ENCODE measurements around the gene RGPD8. TPM values are rescaled to one million over a fixed set of nuclear protein-coding genes. Genes with fewer than 3 reads are reported as not detected.
"Not testable (repeated sequence)": the region's sequence is repeated elsewhere in the genome, so short reads cannot be mapped to it uniquely, and the experiment has no call there.

The RGPD8 gene
- total and polyA plus RNA-seq, 2 donors (not counting 1 experiment from before 2014, with no cell fraction given), result 3.3 to 13.4 TPM

GRCh38 chr2:112434890-112435715 lies 1.7 kb upstream of the RGPD8 start:
- DNase-seq (ENCODE audit: low read depth in 2 of 2); H3K4me1 ChIP-seq (ENCODE audit: control insufficient read depth, extremely low read depth, insufficient read depth, low read length); H3K9ac ChIP-seq (ENCODE audit: insufficient read depth, low read length): not testable (repeated sequence)

GRCh38 chr2:112433932-112434730 lies 686 bp upstream of the RGPD8 start:
- no peak for DNase-seq (ENCODE audit: low read depth in 2 of 2)
- H3K4me2 ChIP-seq (ENCODE audit: extremely low read depth, insufficient read depth, low read length), result no peak overlapping the region
- TF ChIP-seq EZH2 (IDR thresholded peaks at IDR 0.05; ENCODE audit: low read length, missing control alignments) (no peak), CTCF (conservative IDR thresholded peaks at IDR 0.05 in 1 of 2, IDR thresholded peaks at IDR 0.05 in 1 of 2; ENCODE audit: low read depth in 1 of 2, low read length in 2 of 2) (no peak)

More at GRCh38 chr2:112434890-112435715, 1.7 kb upstream of the RGPD8 start:
- not testable (repeated sequence) for H4K20me1 ChIP-seq (ENCODE audit: control insufficient read depth, extremely low read depth, insufficient read depth, low read length); H3K4me2 ChIP-seq (ENCODE audit: extremely low read depth, insufficient read depth, low read length); H3K27ac ChIP-seq (ENCODE audit: insufficient read depth, low read length); H3K4me3 ChIP-seq (replicated peaks in 1 of 4; ENCODE audit: control extremely low read depth in 1 of 4, insufficient read depth in 1 of 4, low read depth in 3 of 4, low read length in 4 of 4); H2AFZ ChIP-seq (ENCODE audit: low read length); H3K27me3 ChIP-seq (ENCODE audit: control insufficient read depth, insufficient read depth, low read length); H3K9me3 ChIP-seq (ENCODE audit: control insufficient read depth, insufficient read depth, low read depth, low read length); H3K36me3 ChIP-seq (ENCODE audit: control insufficient read depth, insufficient read depth, low read length); H3K79me2 ChIP-seq (ENCODE audit: control insufficient read depth, insufficient read depth, low read length)

GRCh38 chr2:112432735-112433479 lies 538 bp downstream of the RGPD8 start:
- not testable (repeated sequence) for H2AFZ ChIP-seq (ENCODE audit: low read length); H3K36me3 ChIP-seq (ENCODE audit: control insufficient read depth, insufficient read depth, low read length); H3K27ac ChIP-seq (ENCODE audit: insufficient read depth, low read length); H3K4me1 ChIP-seq (ENCODE audit: control insufficient read depth, extremely low read depth, insufficient read depth, low read length); H4K20me1 ChIP-seq (ENCODE audit: control insufficient read depth, extremely low read depth, insufficient read depth, low read length); H3K79me2 ChIP-seq (ENCODE audit: control insufficient read depth, insufficient read depth, low read length); H3K27me3 ChIP-seq (ENCODE audit: control insufficient read depth, insufficient read depth, low read length); H3K9me3 ChIP-seq (ENCODE audit: control insufficient read depth, insufficient read depth, low read depth, low read length)
- peak overlapping the region in 3 of 4 experiments; percentile 29 to 50 (median 29) for H3K4me3 ChIP-seq (replicated peaks in 1 of 4; ENCODE audit: control extremely low read depth in 1 of 4, insufficient read depth in 1 of 4, low read depth in 3 of 4, low read length in 4 of 4)
- H3K4me2 ChIP-seq (ENCODE audit: extremely low read depth, insufficient read depth, low read length), result peak overlapping the region; percentile 44
- H3K9ac ChIP-seq (ENCODE audit: insufficient read depth, low read length), result peak overlapping the region; percentile 16
- DNase-seq (ENCODE audit: low read depth in 2 of 2), result peak in 1 of 2 donors; percentile 29

More at GRCh38 chr2:112433932-112434730, 686 bp upstream of the RGPD8 start:
- Histone ChIP-seq H3K4me3 (replicated peaks in 1 of 4; ENCODE audit: control extremely low read depth in 1 of 4, insufficient read depth in 1 of 4, low read depth in 3 of 4, low read length in 4 of 4) (no peak overlapping the region), H3K9ac (ENCODE audit: insufficient read depth, low read length) (no peak overlapping the region), H4K20me1 (ENCODE audit: control insufficient read depth, extremely low read depth, insufficient read depth, low read length) (no peaks in the 10 kb centered on the region), H3K9me3 (ENCODE audit: control insufficient read depth, insufficient read depth, low read depth, low read length) (no peaks in the 10 kb centered on the region), H3K4me1 (ENCODE audit: control insufficient read depth, extremely low read depth, insufficient read depth, low read length) (no peaks in the 10 kb centered on the region), H3K79me2 (ENCODE audit: control insufficient read depth, insufficient read depth, low read length) (no peaks in the 10 kb centered on the region), H3K36me3 (ENCODE audit: control insufficient read depth, insufficient read depth, low read length) (no peaks in the 10 kb centered on the region), H3K27ac (ENCODE audit: insufficient read depth, low read length) (no peak overlapping the region), H3K27me3 (ENCODE audit: control insufficient read depth, insufficient read depth, low read length) (no peaks in the 10 kb centered on the region), H2AFZ (ENCODE audit: low read length) (no peak overlapping the region)

GRCh38 chr2:112432390-112432734 lies 1.1 kb downstream of the RGPD8 start:
- H3K4me2 ChIP-seq (ENCODE audit: extremely low read depth, insufficient read depth, low read length), result peak overlapping the region; percentile 44
- not testable (repeated sequence) for H3K36me3 ChIP-seq (ENCODE audit: control insufficient read depth, insufficient read depth, low read length); H3K79me2 ChIP-seq (ENCODE audit: control insufficient read depth, insufficient read depth, low read length); H4K20me1 ChIP-seq (ENCODE audit: control insufficient read depth, extremely low read depth, insufficient read depth, low read length); H3K9ac ChIP-seq (ENCODE audit: insufficient read depth, low read length); H3K27me3 ChIP-seq (ENCODE audit: control insufficient read depth, insufficient read depth, low read length); H3K9me3 ChIP-seq (ENCODE audit: control insufficient read depth, insufficient read depth, low read depth, low read length); H3K27ac ChIP-seq (ENCODE audit: insufficient read depth, low read length); H3K4me1 ChIP-seq (ENCODE audit: control insufficient read depth, extremely low read depth, insufficient read depth, low read length); H2AFZ ChIP-seq (ENCODE audit: low read length)
- peak overlapping the region in 3 of 4 experiments; percentile 29 to 50 (median 29) for H3K4me3 ChIP-seq (replicated peaks in 1 of 4; ENCODE audit: control extremely low read depth in 1 of 4, insufficient read depth in 1 of 4, low read depth in 3 of 4, low read length in 4 of 4)
- DNase-seq (ENCODE audit: low read depth in 2 of 2), result peak in 1 of 2 donors; percentile 5

GRCh38 chr2:112431587-112432295 lies 1.7 kb downstream of the RGPD8 start:
- peak overlapping the region in 1 of 4 experiments; percentile 50 for H3K4me3 ChIP-seq (replicated peaks in 1 of 4; ENCODE audit: control extremely low read depth in 1 of 4, insufficient read depth in 1 of 4, low read depth in 3 of 4, low read length in 4 of 4)
- H3K27ac ChIP-seq (ENCODE audit: insufficient read depth, low read length); H2AFZ ChIP-seq (ENCODE audit: low read length): not testable (repeated sequence)

More at GRCh38 chr2:112431587-112432295, 1.7 kb downstream of the RGPD8 start:
- not testable (repeated sequence) for H3K27me3 ChIP-seq (ENCODE audit: control insufficient read depth, insufficient read depth, low read length); H3K79me2 ChIP-seq (ENCODE audit: control insufficient read depth, insufficient read depth, low read length); H3K4me2 ChIP-seq (ENCODE audit: extremely low read depth, insufficient read depth, low read length); H3K9me3 ChIP-seq (ENCODE audit: control insufficient read depth, insufficient read depth, low read depth, low read length); H4K20me1 ChIP-seq (ENCODE audit: control insufficient read depth, extremely low read depth, insufficient read depth, low read length); H3K36me3 ChIP-seq (ENCODE audit: control insufficient read depth, insufficient read depth, low read length); H3K9ac ChIP-seq (ENCODE audit: insufficient read depth, low read length); H3K4me1 ChIP-seq (ENCODE audit: control insufficient read depth, extremely low read depth, insufficient read depth, low read length)
- DNase-seq (ENCODE audit: low read depth in 2 of 2), result peak; percentile 8 to 9
